HG02798 (cell line): ENCODE data around the gene ETF1.

Source experiments
- ATAC-seq: cut with Tn5 transposase; IDR thresholded peaks from one replicate; pipeline ENCODE4 v1.9.1; 2021; ENCODE audit warnings: mild to moderate bottlenecking; ENCODE audit not compliant: unreplicated experiment, poor library complexity

Gene ETF1

GRCh38 chr5:138564242-138564641, 21.2 kb upstream of the ETF1 start:
- ATAC-seq = no peak

DNA sequence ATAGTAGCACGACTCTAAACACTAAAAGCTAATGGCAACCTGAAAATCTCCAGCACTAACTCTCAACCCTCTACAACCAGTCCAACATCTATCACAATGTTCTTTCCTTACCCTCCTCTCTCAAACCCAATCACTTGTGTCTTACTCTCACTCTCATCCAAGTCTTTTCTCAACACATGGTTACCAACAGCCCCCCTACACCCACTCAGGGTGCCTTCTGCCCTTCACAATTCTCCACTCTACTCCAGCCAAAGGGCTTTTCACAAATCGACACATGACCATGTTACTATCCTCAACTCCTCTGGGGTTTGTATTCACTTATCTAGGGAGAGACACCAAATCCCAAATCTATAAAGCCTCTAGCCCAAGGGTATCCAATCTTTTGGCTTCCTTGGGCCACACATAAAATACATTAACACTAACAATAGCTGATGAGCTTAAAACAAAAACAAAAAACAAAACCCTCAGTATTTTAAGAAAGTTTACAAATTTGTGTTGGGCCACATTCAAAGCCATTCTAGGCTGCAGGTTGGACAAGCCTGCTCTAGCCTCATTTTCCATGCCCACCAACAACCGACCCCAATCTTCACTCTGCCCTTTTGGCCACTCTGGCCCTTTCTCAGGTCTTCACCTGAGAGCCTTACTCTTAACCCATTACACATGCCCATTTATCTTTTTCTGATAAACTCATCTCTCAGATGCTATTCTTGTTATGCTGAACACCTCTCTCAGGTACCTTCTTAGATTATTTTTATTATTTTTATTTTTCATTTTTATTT, 20.5 kb upstream of the ETF1 start:
- ATAC-seq = no peak

GRCh38 chr5:138560971-138561370, 17.9 kb upstream of the ETF1 start:
- no peak for ATAC-seq

GRCh38 chr5:138559937-138560336, 16.9 kb upstream of the ETF1 start:
- ATAC-seq = no peak

- ATAC-seq = no peak
These were observed 14.6 kb upstream of the ETF1 start for GRCh38 chr5:138557677-138558076.

DNA sequence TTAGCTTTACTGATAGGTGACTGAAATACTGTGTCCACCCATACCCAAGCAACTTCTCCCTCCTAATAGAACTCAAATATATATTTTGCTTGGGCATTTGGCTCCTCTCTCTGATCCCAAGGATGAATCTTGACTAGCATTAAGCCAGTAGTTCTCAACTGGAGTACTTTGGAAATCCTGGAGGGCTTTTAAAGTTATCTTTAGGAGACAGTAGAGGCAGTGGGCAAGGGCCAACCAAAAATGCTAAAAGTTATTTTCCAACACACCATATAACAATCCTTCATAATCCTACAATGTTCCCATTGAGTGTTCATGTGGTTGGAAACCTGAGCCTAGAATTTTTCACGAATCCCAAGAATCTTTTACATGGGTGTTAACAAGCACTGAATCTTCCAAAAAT, 11.1 kb upstream of the ETF1 start:
- no peak for ATAC-seq

- ATAC-seq = no peak
These were observed 10.5 kb upstream of the ETF1 start for GRCh38 chr5:138553437-138554095.

DNA sequence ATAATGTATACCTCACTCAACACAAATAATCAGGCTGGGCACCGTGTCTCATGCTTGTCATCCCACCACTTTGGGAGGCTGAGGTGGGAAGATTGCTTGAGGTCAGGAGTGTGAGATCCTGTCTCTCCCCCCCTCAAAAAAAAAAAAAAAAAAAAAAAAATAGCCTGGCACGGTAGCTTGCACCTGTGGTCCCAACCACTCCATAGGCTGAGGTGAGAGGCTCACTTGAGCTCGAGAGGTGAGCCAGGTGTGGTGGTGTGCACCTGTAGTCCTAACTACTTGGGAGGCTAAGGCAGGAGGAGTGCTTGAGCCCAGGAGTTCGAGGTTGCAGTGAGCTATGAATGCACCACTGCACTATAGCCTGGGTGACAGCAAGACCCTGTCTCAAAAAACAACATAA, 9.6 kb upstream of the ETF1 start:
- no peak for ATAC-seq

- no peak for ATAC-seq
These were observed 6.4 kb upstream of the ETF1 start for GRCh38 chr5:138549414-138549813.

- ATAC-seq = no peak
These were observed 3.0 kb upstream of the ETF1 start for GRCh38 chr5:138545919-138546562.

DNA sequence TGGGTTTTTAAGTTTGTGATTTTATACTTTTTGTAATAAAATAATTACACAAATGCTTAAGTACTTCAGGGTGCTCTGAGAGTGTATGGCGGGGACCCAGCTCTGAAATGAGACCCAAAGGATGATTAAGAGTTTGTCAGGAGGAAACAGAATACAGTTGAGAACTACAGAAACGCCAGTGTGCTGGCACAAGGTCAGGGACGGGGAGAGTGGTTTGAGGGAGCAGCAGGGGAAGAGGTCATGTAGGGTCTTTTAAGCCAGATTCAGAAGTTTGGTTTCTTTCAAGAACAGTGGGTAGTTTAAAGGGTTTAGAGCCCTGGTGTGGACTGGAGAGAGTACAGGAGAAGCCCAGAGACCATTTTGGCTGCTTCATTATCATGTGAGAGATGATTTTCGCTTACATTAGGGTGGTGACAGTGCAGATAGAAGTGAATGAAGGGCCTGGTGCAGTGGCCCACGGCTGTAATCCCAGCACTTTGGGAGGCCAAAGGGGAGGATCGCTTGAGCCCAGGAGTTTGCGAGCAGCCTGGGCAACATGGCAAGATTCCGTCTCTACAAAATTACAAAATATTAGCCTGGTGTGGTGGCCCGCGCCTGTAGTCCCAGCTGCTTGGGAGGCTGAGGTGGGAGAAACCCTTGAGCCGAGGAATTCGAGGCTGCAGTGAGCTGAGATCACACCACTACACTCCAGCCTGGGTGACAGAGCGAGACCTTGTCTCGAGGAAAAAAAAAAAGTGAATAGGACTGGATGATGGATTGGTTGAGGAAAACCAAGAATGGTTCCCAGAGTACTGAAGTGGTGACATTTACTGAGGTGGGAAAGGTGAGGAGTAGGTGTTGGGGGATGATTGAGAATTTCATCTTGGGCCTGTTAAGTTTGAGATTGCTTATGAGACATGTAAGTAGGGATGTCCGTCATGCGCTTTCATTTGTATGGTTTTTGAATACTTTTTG, 1.4 kb upstream of the ETF1 start:
- no peak for ATAC-seq

DNA sequence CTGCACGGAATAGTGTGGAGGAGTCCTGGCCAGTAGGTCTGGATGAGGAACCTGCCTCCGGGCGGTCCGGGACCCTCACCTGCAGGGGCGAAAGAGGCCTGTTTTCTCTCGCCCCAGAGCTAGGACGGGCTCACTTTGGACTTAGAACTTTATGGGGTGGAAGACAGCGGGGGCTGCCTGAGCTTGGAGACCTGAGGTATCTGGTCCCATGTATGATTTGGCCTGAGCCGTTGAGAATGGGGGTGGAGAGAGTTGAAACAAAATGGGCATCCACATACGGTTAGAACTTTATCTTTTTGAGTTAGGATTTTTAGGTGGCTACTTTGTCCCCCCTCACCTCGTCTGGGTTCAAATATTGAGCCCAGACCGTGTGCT, 681 bp upstream of the ETF1 start:
- peak; percentile 38 for ATAC-seq

GRCh38 chr5:138542180-138542955, 668 bp downstream of the ETF1 start:
- ATAC-seq = no peak

- ATAC-seq = no peak
These were observed 1.4 kb downstream of the ETF1 start for GRCh38 chr5:138541511-138542179.

DNA sequence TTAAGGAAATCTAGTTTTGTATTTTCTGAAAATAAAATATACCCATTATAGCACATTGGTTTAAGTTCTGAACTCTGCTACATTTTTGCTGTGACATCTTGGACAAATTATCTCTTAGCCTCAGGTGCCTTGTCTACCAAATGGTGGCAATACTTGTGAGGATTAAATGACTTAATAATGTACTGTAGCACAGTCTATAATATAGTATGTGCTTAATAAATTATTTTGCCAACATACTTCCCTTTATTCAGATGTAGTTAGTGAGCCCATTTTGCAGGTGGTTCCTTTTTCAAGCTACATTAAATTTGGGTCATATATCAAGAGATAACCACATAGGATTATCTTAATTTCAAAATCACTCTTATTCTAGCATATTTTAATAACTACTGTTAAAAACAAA, 3.2 kb downstream of the ETF1 start:
- no peak for ATAC-seq

GRCh38 chr5:138538943-138539627, 4.0 kb downstream of the ETF1 start:
- ATAC-seq = no peak

- no peak for ATAC-seq
These were observed 6.2 kb downstream of the ETF1 start for GRCh38 chr5:138536665-138537315.

GRCh38 chr5:138536215-138536614, 6.8 kb downstream of the ETF1 start:
- no peak for ATAC-seq
